ENCODE data around the gene COBL. TPM values are rescaled to one million over a fixed set of nuclear protein-coding genes. Genes with fewer than 3 reads are reported as not detected.

COBL gene
- total and polyA plus RNA-seq, 8 donors: 7.4 to 32.0 (median 16.8) TPM

GRCh38 chr7:51229620-51230323 lies 86.8 kb downstream of the COBL start:
- no peak overlapping the region for H3K4me3 ChIP-seq
- no peak overlapping the region for H3K27ac ChIP-seq
- ATAC-seq (no peak), DNase-seq (no peak), FAIRE-seq (no peak)
- WGBS, 2 donors: 94 to 95% methylated on average over 11 of the region's 11 CpGs
- no peaks in the 10 kb centered on the region for H3K27me3 ChIP-seq
- peaks cover 0 to 3% (median 0%) of the 10 kb centered on the region in 3 donors for H3K4me1 ChIP-seq
- TF ChIP-seq CTCF (IDR thresholded peaks at IDR 0.05): no peak
- H3K9me3 ChIP-seq: no peaks in the 10 kb centered on the region
- H3K36me3 ChIP-seq: no peaks in the 10 kb centered on the region
- intact Hi-C loops (cut with DNase I): no loop called here

- Histone ChIP-seq H3K36me3 (no peaks in the 10 kb centered on the region), H3K9me3 (no peaks in the 10 kb centered on the region), H3K4me3 (no peak overlapping the region), H3K4me1 (peaks cover 0 to 3% (median 0%) of the 10 kb centered on the region in 3 donors), H3K27ac (no peak overlapping the region), H3K27me3 (no peaks in the 10 kb centered on the region)
- intact Hi-C loops (cut with DNase I): no loop called here
- DNase-seq (no peak), FAIRE-seq (no peak), ATAC-seq (no peak)
- WGBS, 2 donors: 55 to 65% methylated on average over 18 of the region's 18 CpGs
- TF ChIP-seq CTCF (IDR thresholded peaks at IDR 0.05): no peak
Observed at GRCh38 chr7:51229106-51229537, 87.5 kb downstream of the COBL start.

- Histone ChIP-seq H3K4me3 (no peak overlapping the region), H3K36me3 (no peaks in the 10 kb centered on the region), H3K9me3 (no peaks in the 10 kb centered on the region), H3K27me3 (no peaks in the 10 kb centered on the region), H3K4me1 (no peaks in the 10 kb centered on the region), H3K27ac (no peak overlapping the region)
- FAIRE-seq (no peak), DNase-seq (no peak), ATAC-seq (no peak)
- WGBS, 2 donors: 64 to 70% methylated on average over 3 of the region's 3 CpGs
- no peak for TF ChIP-seq CTCF (IDR thresholded peaks at IDR 0.05)
- intact Hi-C loops (cut with DNase I): no loop called here
Observed at GRCh38 chr7:51228386-51228958, 88.1 kb downstream of the COBL start.

- 66 to 72% methylated on average over 6 of the region's 6 CpGs for WGBS, 2 donors
- no peak for TF ChIP-seq CTCF (IDR thresholded peaks at IDR 0.05)
- ATAC-seq: no peak
- Histone ChIP-seq H3K4me1 (no peaks in the 10 kb centered on the region), H3K4me3 (no peak overlapping the region), H3K27me3 (no peaks in the 10 kb centered on the region), H3K36me3 (no peaks in the 10 kb centered on the region), H3K9me3 (no peaks in the 10 kb centered on the region), H3K27ac (no peak overlapping the region)
- FAIRE-seq: no peak
- no peak for DNase-seq
- intact Hi-C loops (cut with DNase I): no loop called here
Observed at GRCh38 chr7:51227861-51228260, 88.7 kb downstream of the COBL start.

GRCh38 chr7:51226916-51227535 lies 89.6 kb downstream of the COBL start:
- no peak for FAIRE-seq
- no peaks in the 10 kb centered on the region for H3K9me3 ChIP-seq
- H3K4me1 ChIP-seq: no peaks in the 10 kb centered on the region
- no peaks in the 10 kb centered on the region for H3K36me3 ChIP-seq
- no peak overlapping the region for H3K27ac ChIP-seq
- intact Hi-C loops (cut with DNase I): no loop called here
- no peak for TF ChIP-seq CTCF (IDR thresholded peaks at IDR 0.05)
- no peaks in the 10 kb centered on the region for H3K27me3 ChIP-seq
- WGBS, 2 donors: 82 to 86% methylated on average over 10 of the region's 10 CpGs
- no peak overlapping the region for H3K4me3 ChIP-seq
- no peak for ATAC-seq
- no peak for DNase-seq
